ENCODE results near the gene EIPR1. TPM values are rescaled to one million over a fixed set of nuclear protein-coding genes. Genes with fewer than 3 reads are reported as not detected.

EIPR1 gene
- total and polyA plus RNA-seq, 2 donors from 2014 or later: 28.2 to 37.8 TPM

DNA sequence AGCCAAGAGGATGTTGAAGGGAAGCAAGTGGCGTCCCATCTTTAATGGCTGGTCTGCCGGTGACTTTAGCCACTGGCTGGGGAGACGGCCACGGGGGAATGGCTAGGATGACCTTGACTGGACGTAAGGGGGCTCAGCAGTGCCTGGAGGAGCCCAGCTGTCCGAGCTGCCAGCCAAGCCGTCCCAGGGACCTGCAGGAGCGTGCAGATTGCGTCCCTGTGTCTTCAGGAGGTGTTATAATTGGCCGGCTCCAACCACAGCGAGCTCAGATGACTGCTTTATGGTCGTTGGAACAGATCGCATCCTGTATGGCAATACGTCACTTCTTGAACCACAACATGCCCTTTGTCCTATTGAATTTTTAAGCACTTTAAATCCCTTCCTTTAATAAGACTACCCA is 204.6 kb downstream of the EIPR1 start:
- peak in 2 of 5 donors; percentile 51 to 59 for DNase-seq
- peaks cover 0 to 3% (median 0%) of the 10 kb centered on the region in 3 donors for H3K36me3 ChIP-seq (ENCODE audit: control insufficient read depth in 2 of 3, insufficient read depth in 3 of 3, low read length in 3 of 3)
- no peak overlapping the region for H3K4me3 ChIP-seq (ENCODE audit: low read length in 3 of 3)
- no peaks in the 10 kb centered on the region for H3K9me3 ChIP-seq (ENCODE audit: control insufficient read depth in 2 of 3, insufficient read depth in 1 of 3, low read length in 3 of 3)
- TF ChIP-seq, protein P1, sequence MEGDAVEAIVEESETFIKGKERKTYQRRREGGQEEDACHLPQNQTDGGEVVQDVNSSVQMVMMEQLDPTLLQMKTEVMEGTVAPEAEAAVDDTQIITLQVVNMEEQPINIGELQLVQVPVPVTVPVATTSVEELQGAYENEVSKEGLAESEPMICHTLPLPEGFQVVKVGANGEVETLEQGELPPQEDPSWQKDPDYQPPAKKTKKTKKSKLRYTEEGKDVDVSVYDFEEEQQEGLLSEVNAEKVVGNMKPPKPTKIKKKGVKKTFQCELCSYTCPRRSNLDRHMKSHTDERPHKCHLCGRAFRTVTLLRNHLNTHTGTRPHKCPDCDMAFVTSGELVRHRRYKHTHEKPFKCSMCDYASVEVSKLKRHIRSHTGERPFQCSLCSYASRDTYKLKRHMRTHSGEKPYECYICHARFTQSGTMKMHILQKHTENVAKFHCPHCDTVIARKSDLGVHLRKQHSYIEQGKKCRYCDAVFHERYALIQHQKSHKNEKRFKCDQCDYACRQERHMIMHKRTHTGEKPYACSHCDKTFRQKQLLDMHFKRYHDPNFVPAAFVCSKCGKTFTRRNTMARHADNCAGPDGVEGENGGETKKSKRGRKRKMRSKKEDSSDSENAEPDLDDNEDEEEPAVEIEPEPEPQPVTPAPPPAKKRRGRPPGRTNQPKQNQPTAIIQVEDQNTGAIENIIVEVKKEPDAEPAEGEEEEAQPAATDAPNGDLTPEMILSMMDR (IDR thresholded peaks at IDR 0.05; ENCODE audit: borderline replicate concordance, extremely low read depth, insufficient read depth): no peak
- H3K27me3 ChIP-seq (ENCODE audit: control insufficient read depth, insufficient read depth, low read length): no peaks in the 10 kb centered on the region
- intact Hi-C loops (cut with DNase I): no loop called here
- no peak overlapping the region for H3K9ac ChIP-seq (ENCODE audit: low read length in 3 of 3)
- FAIRE-seq: no peak
- H3K27ac ChIP-seq (ENCODE audit: low read depth in 2 of 2, low read length in 2 of 2): no peak overlapping the region
- H3K4me1 ChIP-seq (ENCODE audit: control insufficient read depth in 2 of 3, insufficient read depth in 2 of 3, low read depth in 1 of 3, low read length in 3 of 3): peaks cover 0 to 9% (median 6%) of the 10 kb centered on the region in 3 donors

DNA sequence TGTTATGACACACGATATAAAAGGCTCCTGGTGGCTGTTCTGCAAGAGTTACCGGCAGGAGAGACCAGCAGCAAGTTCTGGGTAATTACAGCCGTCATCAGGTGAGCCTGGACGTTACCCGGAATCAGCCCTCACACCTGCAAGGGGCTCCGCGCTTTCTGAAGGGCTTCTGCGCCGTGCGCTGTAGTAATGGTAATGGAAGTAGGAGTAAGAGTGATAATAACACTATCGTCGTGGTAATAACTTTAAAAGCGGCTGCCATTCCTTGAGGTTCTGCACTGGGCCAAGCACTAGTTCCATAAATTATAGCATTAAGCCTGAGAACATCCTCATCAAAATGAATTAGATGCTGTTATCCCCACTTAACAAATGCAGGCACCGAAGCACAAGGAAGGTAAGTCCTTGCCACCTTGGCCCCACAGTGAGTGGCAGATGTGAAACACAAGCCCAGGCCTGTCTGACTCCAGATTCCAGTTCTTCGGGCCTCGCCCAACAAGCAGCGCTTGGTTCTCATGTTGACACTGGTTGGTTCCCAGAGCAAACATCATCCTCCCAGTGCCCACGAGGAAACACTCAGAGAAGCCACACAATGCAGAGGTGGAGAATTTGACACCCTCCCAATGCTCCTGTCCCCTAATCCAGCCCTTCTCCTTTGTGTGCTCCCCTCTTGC is 205.2 kb downstream of the EIPR1 start:
- no peak for DNase-seq
- Histone ChIP-seq H3K36me3 (ENCODE audit: control insufficient read depth in 2 of 3, insufficient read depth in 3 of 3, low read length in 3 of 3) (peaks cover 0 to 3% (median 0%) of the 10 kb centered on the region in 3 donors), H3K27ac (ENCODE audit: low read depth in 2 of 2, low read length in 2 of 2) (no peak overlapping the region), H3K27me3 (ENCODE audit: control insufficient read depth, insufficient read depth, low read length) (no peaks in the 10 kb centered on the region), H3K4me3 (ENCODE audit: low read length in 3 of 3) (no peak overlapping the region), H3K9ac (ENCODE audit: low read length in 3 of 3) (no peak overlapping the region), H3K9me3 (ENCODE audit: control insufficient read depth in 2 of 3, insufficient read depth in 1 of 3, low read length in 3 of 3) (no peaks in the 10 kb centered on the region), H3K4me1 (ENCODE audit: control insufficient read depth in 2 of 3, insufficient read depth in 2 of 3, low read depth in 1 of 3, low read length in 3 of 3) (peaks cover 0 to 9% (median 6%) of the 10 kb centered on the region in 3 donors)
- intact Hi-C loops (cut with DNase I): no loop called here
- no peak for FAIRE-seq
- TF ChIP-seq, protein P1 (IDR thresholded peaks at IDR 0.05; ENCODE audit: borderline replicate concordance, extremely low read depth, insufficient read depth): no peak

DNA sequence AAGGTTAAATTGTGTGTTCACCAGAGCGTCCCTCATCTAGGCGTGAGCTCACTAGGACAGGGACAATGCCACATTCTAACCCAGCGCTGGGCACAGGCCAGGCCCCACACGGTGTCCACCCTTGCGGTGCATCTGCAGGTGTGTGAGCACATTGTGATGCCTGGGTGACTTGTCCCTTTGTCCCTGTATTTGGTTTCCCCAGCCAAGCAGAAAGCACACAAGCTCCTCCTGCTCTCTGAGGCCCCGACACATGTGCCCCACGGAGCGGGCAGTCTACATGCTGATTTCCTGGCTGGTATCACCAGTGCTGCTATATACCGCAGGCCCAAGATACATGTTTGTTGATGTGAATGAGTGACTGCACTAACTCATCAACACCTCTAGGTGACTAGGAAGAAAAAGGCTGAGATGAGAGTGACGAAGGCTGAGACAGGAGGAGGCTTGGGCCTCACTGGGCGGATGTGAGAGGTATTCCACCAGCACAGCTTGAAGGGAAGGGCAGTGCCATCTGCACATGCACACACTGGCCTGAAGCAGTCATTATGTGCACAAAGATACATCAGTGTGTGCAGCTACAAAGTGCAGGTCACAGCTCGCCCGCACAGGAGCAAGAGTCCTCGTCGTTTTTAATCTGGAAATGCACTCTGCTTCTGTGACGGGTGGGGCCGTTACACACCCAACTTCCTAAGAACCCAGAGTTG is 205.9 kb downstream of the EIPR1 start:
- peaks cover 0 to 5% (median 4%) of the 10 kb centered on the region in 3 donors for H3K4me1 ChIP-seq (ENCODE audit: control insufficient read depth in 2 of 3, insufficient read depth in 2 of 3, low read depth in 1 of 3, low read length in 3 of 3)
- no peaks in the 10 kb centered on the region for H3K27me3 ChIP-seq (ENCODE audit: control insufficient read depth, insufficient read depth, low read length)
- TF ChIP-seq, protein P1 (IDR thresholded peaks at IDR 0.05; ENCODE audit: borderline replicate concordance, extremely low read depth, insufficient read depth): no peak
- no peak overlapping the region for H3K27ac ChIP-seq (ENCODE audit: low read depth in 2 of 2, low read length in 2 of 2)
- H3K9me3 ChIP-seq (ENCODE audit: control insufficient read depth in 2 of 3, insufficient read depth in 1 of 3, low read length in 3 of 3): no peaks in the 10 kb centered on the region
- peaks cover 0 to 3% (median 0%) of the 10 kb centered on the region in 3 donors for H3K36me3 ChIP-seq (ENCODE audit: control insufficient read depth in 2 of 3, insufficient read depth in 3 of 3, low read length in 3 of 3)
- no peak overlapping the region for H3K9ac ChIP-seq (ENCODE audit: low read length in 3 of 3)
- intact Hi-C loops (cut with DNase I): no loop called here
- DNase-seq (no peak), FAIRE-seq (no peak)
- H3K4me3 ChIP-seq (ENCODE audit: low read length in 3 of 3): no peak overlapping the region

All from kidney (tissue), 14 donors.